HepG2 (cell line): ENCODE results near the gene LATS1. TPM values are rescaled to one million over a fixed set of nuclear protein-coding genes. Genes with fewer than 3 reads are reported as not detected.

Experiments used
- ELF1 ChIP-seq: sonication (generic); formaldehyde crosslinking; IDR thresholded peaks from 2 replicates; pipeline ENCODE4 v1.4.0; 2020; ENCODE audit warnings: missing genetic modification reagents
- ELF4 ChIP-seq: sonication (generic); formaldehyde crosslinking; IDR thresholded peaks from 2 replicates; pipeline ENCODE4 v1.5.0; 2020; ENCODE audit warnings: missing genetic modification reagents, mild to moderate bottlenecking, moderate library complexity, borderline replicate concordance
- HNRNPL ChIP-seq: fragments of 200-400 bp; formaldehyde crosslinking; IDR thresholded peaks from 2 replicates; pipeline ENCODE4 v1.6.1; 2017; ENCODE audit warnings: mild to moderate bottlenecking, low read depth, low read length
- JUN ChIP-seq: sonication (generic); formaldehyde crosslinking; IDR thresholded peaks from 2 replicates; pipeline ENCODE4 v1.4.0; 2020; ENCODE audit warnings: mild to moderate bottlenecking, missing genetic modification reagents
- LCORL ChIP-seq, 2 experiments: fragments of 450-650 bp in 1 of 2; sonication (generic) in 1 of 2; formaldehyde crosslinking in 1 of 2; IDR thresholded peaks; 2 replicates each; pipeline versions ENCODE4 v1.5.0 to v1.6.1; 2017 to 2020; ENCODE audit warnings: antibody characterized with exemption in 1 of 2, missing genetic modification reagents in 1 of 2
- MTF2 ChIP-seq: sonication (generic); formaldehyde crosslinking; IDR thresholded peaks from 2 replicates; pipeline ENCODE4 v1.5.0; 2020; ENCODE audit warnings: missing genetic modification reagents, borderline replicate concordance
- MXD4 ChIP-seq: IDR thresholded peaks from 2 replicates; pipeline ENCODE4 v1.6.1; 2016; ENCODE audit warnings: mild to moderate bottlenecking, missing biosample characterization, missing genetic modification reagents
- RORA ChIP-seq: sonication (generic); formaldehyde crosslinking; IDR thresholded peaks from 2 replicates; pipeline ENCODE4 v1.5.0; 2020; ENCODE audit warnings: mild to moderate bottlenecking, missing genetic modification reagents, moderate library complexity
- SMYD3 ChIP-seq: sonication (generic); formaldehyde crosslinking; IDR thresholded peaks from 2 replicates; pipeline ENCODE4 v1.8.1; 2023; ENCODE audit warnings: mild to moderate bottlenecking, missing genetic modification reagents
- SOX13 ChIP-seq, 3 experiments: fragments of 450-650 bp in 1 of 3; sonication (generic) in 1 of 3; formaldehyde crosslinking in 1 of 3; IDR thresholded peaks in 2 of 3; conservative IDR thresholded peaks in 1 of 3; 2 replicates each; pipeline versions ENCODE4 v1.5.0 to v1.6.1; 2016 to 2020; ENCODE audit warnings: antibody characterized with exemption in 1 of 3, mild to moderate bottlenecking in 1 of 3, missing compliant biosample characterization in 1 of 3, missing genetic modification reagents in 1 of 3, moderate library complexity in 1 of 3
- ZBTB8A ChIP-seq: sonication (generic); formaldehyde crosslinking; IDR thresholded peaks from 2 replicates; pipeline ENCODE4 v1.4.0; 2020; ENCODE audit warnings: mild to moderate bottlenecking, low read depth, missing genetic modification reagents, borderline replicate concordance
- ZFP62 ChIP-seq: sonication (generic); formaldehyde crosslinking; IDR thresholded peaks from 2 replicates; pipeline ENCODE4 v1.4.0; 2020; ENCODE audit warnings: missing genetic modification reagents
- ZKSCAN1 ChIP-seq: fragments of 150-350 bp; IDR thresholded peaks from 2 replicates; pipeline ENCODE4 v1.6.1; 2014; ENCODE audit warnings: low read length
- ZNF562 ChIP-seq: sonication (generic); formaldehyde crosslinking; IDR thresholded peaks from 2 replicates; pipeline ENCODE4 v1.8.0; 2022; ENCODE audit warnings: missing genetic modification reagents, borderline replicate concordance
- ZNF567 ChIP-seq: sonication (generic); formaldehyde crosslinking; IDR thresholded peaks from 2 replicates; pipeline ENCODE4 v1.8.1; 2023; ENCODE audit warnings: mild to moderate bottlenecking, missing genetic modification reagents, borderline replicate concordance
- ZNF572 ChIP-seq: sonication (generic); formaldehyde crosslinking; IDR thresholded peaks from 2 replicates; pipeline ENCODE4 v1.5.1; 2020; ENCODE audit warnings: mild to moderate bottlenecking, missing genetic modification reagents
- polyA plus RNA-seq, 8 experiments: library from polyadenylated mRNA; depleted of rRNA in 3 of 8; stranded (reverse) in 7 of 8; unstranded in 1 of 8; fragments of >200 nt; fragmentation: Illumina TruSeq in 4 of 8; extraction: Trizol in 4 of 8; gene quantifications; 2 replicates each; pipeline versions ENCODE4 v1.2.1 to v1.2.3, GENCODE V29; 2011 to 2016; ENCODE audit warnings: low read depth in 4 of 8, missing spikeins in 1 of 8, mixed read lengths in 1 of 8; ENCODE audit not compliant: insufficient read depth in 1 of 8
- total RNA-seq, 5 experiments: library from RNA; depleted of rRNA; stranded (reverse); fragments of >200 nt; fragmentation: Illumina TruSeq; extraction: Trizol; gene quantifications; 2 replicates each; pipeline ENCODE4 v1.2.3, GENCODE V29; 2016; ENCODE audit warnings: low read depth in 1 of 5
- TF ChIP-seq, protein P1 (sequence below): sonication (generic); formaldehyde crosslinking; IDR thresholded peaks from 2 replicates; pipeline ENCODE4 v1.4.0; 2020; ENCODE audit warnings: mild to moderate bottlenecking, missing genetic modification reagents
- TF ChIP-seq, protein P2 (sequence below): sonication (generic); formaldehyde crosslinking; IDR thresholded peaks from 2 replicates; pipeline ENCODE4 v1.4.0; 2020; ENCODE audit warnings: missing genetic modification reagents, borderline replicate concordance
- TF ChIP-seq, protein P3 (sequence below): sonication (generic); formaldehyde crosslinking; conservative IDR thresholded peaks from 2 replicates; pipeline ENCODE4 v1.8.0; 2022; ENCODE audit warnings: mild to moderate bottlenecking, moderate library complexity, missing genetic modification reagents

LATS1 gene
- total and polyA plus RNA-seq, 2 of the 13 experiments (the other 11 are each of a cell fraction or from before 2014, with no cell fraction given), result 9.9 to 12.6 TPM

DNA sequence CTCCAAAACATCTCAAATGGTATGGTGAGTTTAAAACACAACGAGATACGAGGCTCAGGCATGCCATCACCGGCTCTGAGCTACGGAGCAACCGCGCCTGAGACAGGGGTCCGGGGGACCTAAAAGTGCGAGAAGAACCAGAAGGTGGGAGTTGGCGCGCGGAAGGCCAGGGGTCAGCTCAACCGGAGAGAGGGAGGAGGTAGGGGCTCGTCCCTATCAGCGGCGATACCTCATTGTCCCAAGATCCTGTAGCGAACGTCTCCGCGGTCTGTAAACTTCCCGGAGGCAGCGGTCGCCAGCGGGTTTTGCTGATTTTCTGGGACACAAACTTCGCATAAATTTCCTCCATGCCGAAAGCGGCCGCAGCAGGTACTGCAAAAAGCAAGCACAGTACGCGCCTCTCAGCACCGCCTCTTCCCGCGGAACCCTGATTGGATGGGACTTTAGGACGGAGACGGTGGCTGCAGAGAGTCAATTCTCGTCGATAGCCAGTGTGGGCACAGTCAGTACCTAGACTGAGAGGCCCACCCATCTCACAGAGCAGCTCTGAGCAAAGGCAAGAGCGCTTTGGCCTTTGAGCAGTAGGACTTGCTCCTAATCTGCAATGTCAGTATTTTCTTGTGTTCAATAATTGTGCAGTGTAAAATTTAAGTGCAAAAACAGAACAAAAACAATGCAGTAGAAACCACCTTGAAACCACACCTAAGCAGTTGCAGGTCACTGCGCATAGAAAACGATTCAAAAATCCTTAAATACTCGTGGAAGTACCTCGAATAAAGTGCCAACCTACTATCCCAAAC lies 28.4 kb upstream of the LATS1 start, which contains the start of gene NUP43 (continued):
- TF ChIP-seq ZNF572, result no peak
- TF ChIP-seq, protein P1, sequence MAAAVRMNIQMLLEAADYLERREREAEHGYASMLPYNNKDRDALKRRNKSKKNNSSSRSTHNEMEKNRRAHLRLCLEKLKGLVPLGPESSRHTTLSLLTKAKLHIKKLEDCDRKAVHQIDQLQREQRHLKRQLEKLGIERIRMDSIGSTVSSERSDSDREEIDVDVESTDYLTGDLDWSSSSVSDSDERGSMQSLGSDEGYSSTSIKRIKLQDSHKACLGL (CRISPR knock-in tag), result no peak; the same call in 1 of the 2 replicates
- TF ChIP-seq, protein P2, sequence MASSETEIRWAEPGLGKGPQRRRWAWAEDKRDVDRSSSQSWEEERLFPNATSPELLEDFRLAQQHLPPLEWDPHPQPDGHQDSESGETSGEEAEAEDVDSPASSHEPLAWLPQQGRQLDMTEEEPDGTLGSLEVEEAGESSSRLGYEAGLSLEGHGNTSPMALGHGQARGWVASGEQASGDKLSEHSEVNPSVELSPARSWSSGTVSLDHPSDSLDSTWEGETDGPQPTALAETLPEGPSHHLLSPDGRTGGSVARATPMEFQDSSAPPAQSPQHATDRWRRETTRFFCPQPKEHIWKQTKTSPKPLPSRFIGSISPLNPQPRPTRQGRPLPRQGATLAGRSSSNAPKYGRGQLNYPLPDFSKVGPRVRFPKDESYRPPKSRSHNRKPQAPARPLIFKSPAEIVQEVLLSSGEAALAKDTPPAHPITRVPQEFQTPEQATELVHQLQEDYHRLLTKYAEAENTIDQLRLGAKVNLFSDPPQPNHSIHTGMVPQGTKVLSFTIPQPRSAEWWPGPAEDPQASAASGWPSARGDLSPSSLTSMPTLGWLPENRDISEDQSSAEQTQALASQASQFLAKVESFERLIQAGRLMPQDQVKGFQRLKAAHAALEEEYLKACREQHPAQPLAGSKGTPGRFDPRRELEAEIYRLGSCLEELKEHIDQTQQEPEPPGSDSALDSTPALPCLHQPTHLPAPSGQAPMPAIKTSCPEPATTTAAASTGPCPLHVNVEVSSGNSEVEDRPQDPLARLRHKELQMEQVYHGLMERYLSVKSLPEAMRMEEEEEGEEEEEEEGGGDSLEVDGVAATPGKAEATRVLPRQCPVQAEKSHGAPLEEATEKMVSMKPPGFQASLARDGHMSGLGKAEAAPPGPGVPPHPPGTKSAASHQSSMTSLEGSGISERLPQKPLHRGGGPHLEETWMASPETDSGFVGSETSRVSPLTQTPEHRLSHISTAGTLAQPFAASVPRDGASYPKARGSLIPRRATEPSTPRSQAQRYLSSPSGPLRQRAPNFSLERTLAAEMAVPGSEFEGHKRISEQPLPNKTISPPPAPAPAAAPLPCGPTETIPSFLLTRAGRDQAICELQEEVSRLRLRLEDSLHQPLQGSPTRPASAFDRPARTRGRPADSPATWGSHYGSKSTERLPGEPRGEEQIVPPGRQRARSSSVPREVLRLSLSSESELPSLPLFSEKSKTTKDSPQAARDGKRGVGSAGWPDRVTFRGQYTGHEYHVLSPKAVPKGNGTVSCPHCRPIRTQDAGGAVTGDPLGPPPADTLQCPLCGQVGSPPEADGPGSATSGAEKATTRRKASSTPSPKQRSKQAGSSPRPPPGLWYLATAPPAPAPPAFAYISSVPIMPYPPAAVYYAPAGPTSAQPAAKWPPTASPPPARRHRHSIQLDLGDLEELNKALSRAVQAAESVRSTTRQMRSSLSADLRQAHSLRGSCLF, result no peak
- TF ChIP-seq ELF1 (CRISPR knock-in tag), result peak; percentile 71
- TF ChIP-seq ZFP62 (CRISPR knock-in tag), result no peak
- no peak for TF ChIP-seq ZNF562 (CRISPR knock-in tag)
- no peak for TF ChIP-seq LCORL (IDR thresholded peaks at IDR 0.05)
- TF ChIP-seq LCORL (CRISPR knock-in tag; IDR thresholded peaks at IDR 0.05), result no peak; the same call in 1 of the 2 replicates
- no peak for TF ChIP-seq MTF2 (CRISPR knock-in tag)
- TF ChIP-seq SMYD3 (CRISPR knock-in tag), result no peak; the same call in 1 of the 2 replicates
- 0 out of 2 replicates have a peak, but pooled peaks have one; percentile 37 for TF ChIP-seq JUN (CRISPR knock-in tag)
- TF ChIP-seq, protein P3, sequence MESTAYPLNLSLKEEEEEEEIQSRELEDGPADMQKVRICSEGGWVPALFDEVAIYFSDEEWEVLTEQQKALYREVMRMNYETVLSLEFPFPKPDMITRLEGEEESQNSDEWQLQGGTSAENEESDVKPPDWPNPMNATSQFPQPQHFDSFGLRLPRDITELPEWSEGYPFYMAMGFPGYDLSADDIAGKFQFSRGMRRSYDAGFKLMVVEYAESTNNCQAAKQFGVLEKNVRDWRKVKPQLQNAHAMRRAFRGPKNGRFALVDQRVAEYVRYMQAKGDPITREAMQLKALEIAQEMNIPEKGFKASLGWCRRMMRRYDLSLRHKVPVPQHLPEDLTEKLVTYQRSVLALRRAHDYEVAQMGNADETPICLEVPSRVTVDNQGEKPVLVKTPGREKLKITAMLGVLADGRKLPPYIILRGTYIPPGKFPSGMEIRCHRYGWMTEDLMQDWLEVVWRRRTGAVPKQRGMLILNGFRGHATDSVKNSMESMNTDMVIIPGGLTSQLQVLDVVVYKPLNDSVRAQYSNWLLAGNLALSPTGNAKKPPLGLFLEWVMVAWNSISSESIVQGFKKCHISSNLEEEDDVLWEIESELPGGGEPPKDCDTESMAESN (CRISPR knock-in tag), result peak; percentile 83
- TF ChIP-seq ZKSCAN1, result no peak
- TF ChIP-seq ZNF567, result 0 out of 2 replicates have a peak, but pooled peaks have one; percentile 20
- TF ChIP-seq SOX13 (IDR thresholded peaks at IDR 0.05), result no peak
- TF ChIP-seq SOX13 (CRISPR knock-in tag; conservative IDR thresholded peaks at IDR 0.05 in 1 of 2, IDR thresholded peaks at IDR 0.05 in 1 of 2), result peak in 1 of 2 experiments; percentile 57; a peak in 1 of 4 replicates
- TF ChIP-seq ZBTB8A, result no peak
- no peak for TF ChIP-seq RORA
- peak; percentile 90 for TF ChIP-seq ELF4
- peak; percentile 94; the same call in 1 of the 2 replicates for TF ChIP-seq MXD4 (CRISPR knock-in tag)
- no peak for TF ChIP-seq HNRNPL
